Endothelial cell of umbilical vein (primary cell): Measurements from ENCODE around the gene ARL3. TPM values are rescaled to one million over a fixed set of nuclear protein-coding genes. Genes with fewer than 3 reads are reported as not detected.

Source experiments
- BruUV-seq: library from RNA; stranded (reverse); fragments of 400-500 nt; replicated peaks from 2 replicates; lab custom pipeline; 2021; lab: Mats Ljungman, UMichigan
- CTCF ChIA-PET: fragments of 300-600, 350-600 bp; sonication (Branson Sonifier 250); formaldehyde crosslinking; loops from one replicate; lab custom pipeline; 2021; ENCODE audit warnings: antibody characterized with exemption, inconsistent platforms; lab: Charles Lee
- POLR2A ChIA-PET: fragments of 300-600, 350-600 bp; sonication (Branson Sonifier 250); formaldehyde crosslinking; loops from one replicate; lab custom pipeline; 2021; ENCODE audit warnings: antibody characterized with exemption, inconsistent platforms; lab: Charles Lee
- DNase-seq: peaks from one replicate; pipeline ENCODE4 v3.0.0-alpha.2; 2011; ENCODE audit warnings: low read depth, low spot score
- FAIRE-seq: peaks from 2 replicates; lab custom pipeline; 2011; peaks lifted over from hg19 to GRCh38; lab: Jason Lieb, UNC
- H2AFZ ChIP-seq: 2 replicates; pipeline ENCODE4 v1.6.0; 2012; ENCODE audit warnings: low read depth, low read length, control low read depth, inconsistent platforms
- H3K27ac ChIP-seq: 2 replicates; pipeline ENCODE4 v1.5.1; 2011; ENCODE audit warnings: low read depth, mild to moderate bottlenecking, control low read depth, low read length, moderate library complexity; ENCODE audit not compliant: insufficient read depth
- H3K27me3 ChIP-seq, 2 experiments: 2 replicates each; pipeline versions ENCODE4 v1.6.0 to v1.6.1; 2011; ENCODE audit warnings: low read length in 2 of 2, mixed read lengths in 1 of 2; ENCODE audit not compliant: control insufficient read depth in 2 of 2, insufficient read depth in 2 of 2
- H3K36me3 ChIP-seq, 2 experiments: 2 replicates in 1 of 2; 3 replicates in 1 of 2; pipeline ENCODE4 v1.5.1; 2011; ENCODE audit warnings: low read length in 2 of 2, mild to moderate bottlenecking in 1 of 2, moderate library complexity in 1 of 2; ENCODE audit not compliant: control insufficient read depth in 2 of 2, insufficient read depth in 2 of 2; ENCODE audit errors: extremely low read depth in 1 of 2
- H3K4me1 ChIP-seq: 3 replicates; pipeline ENCODE4 v1.5.1; 2011; ENCODE audit warnings: mild to moderate bottlenecking, low read length; ENCODE audit not compliant: control insufficient read depth, insufficient read depth; ENCODE audit errors: extremely low read depth
- H3K4me2 ChIP-seq: 2 replicates; pipeline ENCODE4 v1.6.1; 2011; ENCODE audit warnings: low read length, control low read depth, mixed read lengths; ENCODE audit not compliant: insufficient read depth
- H3K4me3 ChIP-seq, 3 experiments: fragments of 200-600 bp in 1 of 3; sonication (generic), shearing (Covaris generic) in 1 of 3; replicated peaks in 1 of 3; 2 replicates each; pipeline ENCODE4 v1.5.1; 2011 to 2016; ENCODE audit warnings: control low read depth in 3 of 3, low read length in 3 of 3, mild to moderate bottlenecking in 2 of 3, inconsistent platforms in 1 of 3, low read depth in 1 of 3, moderate library complexity in 1 of 3; ENCODE audit not compliant: insufficient read depth in 1 of 3
- H3K79me2 ChIP-seq: 2 replicates; pipeline ENCODE4 v1.6.0; 2012; ENCODE audit warnings: low read length, inconsistent platforms; ENCODE audit not compliant: control insufficient read depth, insufficient read depth
- H3K9ac ChIP-seq: replicated peaks from 2 replicates; pipeline ENCODE3; 2011; ENCODE audit warnings: low read length, control low read depth; ENCODE audit not compliant: insufficient read depth; ENCODE audit errors: extremely low read depth
- H3K9me1 ChIP-seq: replicated peaks from 3 replicates; pipeline ENCODE4 v1.6.0; 2011; ENCODE audit warnings: mild to moderate bottlenecking, low read length; ENCODE audit not compliant: control insufficient read depth, insufficient read depth; ENCODE audit errors: extremely low read depth
- H3K9me3 ChIP-seq: replicated peaks from 2 replicates; pipeline ENCODE4 v1.5.1; 2012; ENCODE audit warnings: low read length, inconsistent platforms; ENCODE audit not compliant: control insufficient read depth, insufficient read depth
- H4K20me1 ChIP-seq: replicated peaks from 2 replicates; pipeline ENCODE3; 2011; ENCODE audit warnings: mild to moderate bottlenecking, low read length; ENCODE audit not compliant: control insufficient read depth, insufficient read depth; ENCODE audit errors: extremely low read depth
- CTCF ChIP-seq, 2 donors: IDR thresholded peaks; 1 replicate in 1 of 2; 2 replicates in 1 of 2; pipeline ENCODE4 v1.5.1; 2011; ENCODE audit warnings: low read length in 2 of 2, mild to moderate bottlenecking in 2 of 2, moderate library complexity in 2 of 2, control low read depth in 1 of 2, inconsistent platforms in 1 of 2, low read depth in 1 of 2; ENCODE audit not compliant: insufficient read depth in 1 of 2; ENCODE audit errors: extremely low read depth in 1 of 2
- EZH2 ChIP-seq: IDR thresholded peaks from 2 replicates; pipeline ENCODE4 v1.6.1; 2012; ENCODE audit warnings: borderline replicate concordance, low read depth, mild to moderate bottlenecking, moderate library complexity, low read length, inconsistent platforms; ENCODE audit not compliant: severe bottlenecking
- FOS ChIP-seq: IDR thresholded peaks from 2 replicates; pipeline ENCODE4 v1.6.1; 2011; ENCODE audit warnings: mild to moderate bottlenecking, low read length, moderate library complexity, borderline replicate concordance; ENCODE audit not compliant: insufficient read depth
- GATA2 ChIP-seq: IDR thresholded peaks from 2 replicates; pipeline ENCODE4 v1.7.0; 2011; ENCODE audit warnings: low read depth, mild to moderate bottlenecking, moderate library complexity, mixed read lengths, low read length; ENCODE audit not compliant: insufficient read length, insufficient read depth
- JUN ChIP-seq: IDR thresholded peaks from 2 replicates; pipeline ENCODE4 v1.6.1; 2011; ENCODE audit warnings: borderline replicate concordance, low read depth; ENCODE audit not compliant: insufficient read length, insufficient read depth
- MAX ChIP-seq: IDR thresholded peaks from 2 replicates; pipeline ENCODE4 v1.6.1; 2011; ENCODE audit not compliant: insufficient read depth, insufficient read length
- MYC ChIP-seq: IDR thresholded peaks from one replicate; pipeline ENCODE4 v1.6.1; 2011; ENCODE audit warnings: mild to moderate bottlenecking, low read depth, low read length
- POLR2A ChIP-seq: IDR thresholded peaks from 2 replicates; pipeline ENCODE4 v1.6.1; 2012; ENCODE audit warnings: low read depth, mild to moderate bottlenecking, control low read depth, low read length
- POLR2AphosphoS5 ChIP-seq: IDR thresholded peaks from 2 replicates; pipeline ENCODE4 v1.6.1; 2012; ENCODE audit warnings: low read depth, mild to moderate bottlenecking, control low read depth, low read length, moderate library complexity; ENCODE audit not compliant: insufficient read depth
- dilution Hi-C: fragments of 300-500 bp; cut with MboI; formaldehyde crosslinking; loops from one replicate; pipeline ENCODE4 v1.15.0; 2019; ENCODE audit warnings: low sequenced_read_pairs; ENCODE audit not compliant: extremely low pct_ligation_motif_present
- intact Hi-C: fragments of 100-400 bp; cut with micrococcal nuclease; formaldehyde crosslinking; loops from one replicate; pipeline ENCODE4 v1.10.0; 2022
- polyA plus RNA-seq, 4 experiments: library from polyadenylated mRNA; depleted of rRNA in 3 of 4; stranded (reverse) in 3 of 4; unstranded in 1 of 4; fragments of >200 nt; gene quantifications; 2 replicates each; pipeline versions ENCODE4 v1.2.1 to v1.2.3, GENCODE V29; 2011 to 2012; ENCODE audit warnings: missing spikeins in 1 of 4
- total RNA-seq: library from RNA; stranded (reverse); gene quantifications from 2 replicates; pipeline ENCODE4 v1.2.3, GENCODE V29; 2021

The ARL3 gene
- total and polyA plus RNA-seq, 2 donors (not counting 3 experiments of a cell fraction or from before 2014, with no cell fraction given): 6.6 to 11.0 TPM

GRCh38 chr10:102682416-102682815, 31.8 kb downstream of the ARL3 start:
- dilution Hi-C loops (no loop called here), intact Hi-C loops (no loop called here)
- ChIA-PET CTCF (no interaction called here), POLR2A (no interaction called here)
- TF ChIP-seq CTCF (IDR thresholded peaks at IDR 0.05; ENCODE audit: extremely low read depth in 1 of 2, insufficient read depth in 1 of 2, low read depth in 1 of 2, low read length in 2 of 2) (no peak), GATA2 (no peak), POLR2A (no peak), POLR2AphosphoS5 (no peak), EZH2 (no peak), MYC (no peak)
- no peaks in the 10 kb centered on the region for H4K20me1 ChIP-seq
- no TSS peak for BruUV-seq
- no peak overlapping the region for H3K9ac ChIP-seq
- H3K9me3 ChIP-seq: no peaks in the 10 kb centered on the region
- no peak overlapping the region for H3K27ac ChIP-seq
- no peaks in the 10 kb centered on the region for H3K27me3 ChIP-seq
- no peak overlapping the region for H2AFZ ChIP-seq
- FAIRE-seq (no peak), DNase-seq (no peak)
- no peak overlapping the region for H3K4me3 ChIP-seq
- no peaks in the 10 kb centered on the region for H3K79me2 ChIP-seq
- H3K4me2 ChIP-seq: no peak overlapping the region
- no peaks in the 10 kb centered on the region for H3K9me1 ChIP-seq
- no peaks in the 10 kb centered on the region for H3K4me1 ChIP-seq
- H3K36me3 ChIP-seq: peaks cover 0 to 5% of the 10 kb centered on the region in 2 experiments

- no peak overlapping the region for H3K9ac ChIP-seq
- H3K27me3 ChIP-seq: no peaks in the 10 kb centered on the region
- no peaks in the 10 kb centered on the region for H3K9me3 ChIP-seq
- TF ChIP-seq GATA2 (no peak), EZH2 (no peak), MYC (no peak), POLR2AphosphoS5 (no peak), FOS (no peak), MAX (no peak), POLR2A (no peak), JUN (no peak), CTCF (IDR thresholded peaks at IDR 0.05; ENCODE audit: extremely low read depth in 1 of 2, insufficient read depth in 1 of 2, low read depth in 1 of 2, low read length in 2 of 2) (no peak)
- no peaks in the 10 kb centered on the region for H3K9me1 ChIP-seq
- no peaks in the 10 kb centered on the region for H3K4me1 ChIP-seq
- no peak overlapping the region for H2AFZ ChIP-seq
- CTCF ChIA-PET: no interaction called here
- H3K27ac ChIP-seq: no peak overlapping the region
- BruUV-seq: no TSS peak
- H3K4me2 ChIP-seq: no peak overlapping the region
- H3K4me3 ChIP-seq: no peak overlapping the region
- DNase-seq: no peak
- dilution Hi-C loops (no loop called here), intact Hi-C loops (no loop called here)
- no peaks in the 10 kb centered on the region for H3K79me2 ChIP-seq
- no peak for FAIRE-seq
- POLR2A ChIA-PET: interaction anchor here (0.7 kb wide), 1 partner anchor 12 kb away, joined by 4 read pairs; no protein-coding TSS in a partner anchor
- H3K36me3 ChIP-seq: peaks cover 0 to 5% of the 10 kb centered on the region in 2 experiments
- no peaks in the 10 kb centered on the region for H4K20me1 ChIP-seq
Observed at GRCh38 chr10:102681696-102682095, 32.5 kb downstream of the ARL3 start.
